Heart left ventricle (tissue), 16 donors: ENCODE results near the gene UGT1A5. TPM values are rescaled to one million over a fixed set of nuclear protein-coding genes. Genes with fewer than 3 reads are reported as not detected.
"Not testable (repeated sequence)": the region's sequence is repeated elsewhere in the genome, so short reads cannot be mapped to it uniquely, and the experiment has no call there.

Source experiments
- ATAC-seq, 4 donors: fragments of 200-7000 bp; cut with Tn5 transposase; one replicate each; pipeline ENCODE4 v1.9.1; 2020 to 2022; ENCODE audit warnings: moderate library complexity in 4 of 4, mild to moderate bottlenecking in 3 of 4, moderate number of reproducible peaks in 1 of 4
- DNase-seq, 5 donors: peaks; one replicate each; pipeline ENCODE4 v3.0.0-alpha.2; 2020
- H3K27ac ChIP-seq, 12 donors: fragments of 200-600 bp; sonication (generic) in 4 of 12; one replicate each; pipeline versions ENCODE4 v1.5.0 to v1.8.0; 2016 to 2022; ENCODE audit warnings: mild to moderate bottlenecking in 2 of 12
- H3K27me3 ChIP-seq, 9 donors: fragments of 200-600 bp; sonication (generic) in 2 of 9; one replicate each; pipeline versions ENCODE4 v1.5.1 to v1.8.0; 2016 to 2022; ENCODE audit warnings: mild to moderate bottlenecking in 3 of 9
- H3K36me3 ChIP-seq, 9 donors: fragments of 200-600 bp; sonication (generic) in 2 of 9; one replicate each; pipeline versions ENCODE4 v1.5.0 to v1.8.0; 2018 to 2022; ENCODE audit warnings: mild to moderate bottlenecking in 2 of 9
- H3K4me1 ChIP-seq, 12 donors: fragments of 200-600 bp; sonication (generic) in 4 of 12; one replicate each; pipeline versions ENCODE4 v1.5.0 to v1.8.0; 2016 to 2022; ENCODE audit warnings: mild to moderate bottlenecking in 3 of 12
- H3K4me3 ChIP-seq, 12 donors: fragments of 200-600 bp; sonication (generic) in 4 of 12; one replicate each; pipeline versions ENCODE4 v1.5.0 to v1.8.0; 2017 to 2022; ENCODE audit warnings: mild to moderate bottlenecking in 9 of 12, moderate library complexity in 4 of 12
- H3K9me3 ChIP-seq, 12 donors: fragments of 200-600 bp; sonication (generic) in 4 of 12; one replicate each; pipeline versions ENCODE4 v1.5.0 to v1.8.0; 2016 to 2022; ENCODE audit warnings: mild to moderate bottlenecking in 1 of 12
- POLR2A ChIP-seq, 2 donors: fragments of 450-650 bp; IDR thresholded peaks; one replicate each; pipeline ENCODE4 v1.6.1; 2017; ENCODE audit warnings: antibody characterized with exemption in 2 of 2, mild to moderate bottlenecking in 2 of 2, moderate library complexity in 2 of 2
- WGBS, 4 donors: extraction: QIAGEN DNeasy Blood & Tissue Kit in 2 of 4; methylation state at CpG; one replicate each; pipeline versions ENCODE4 v1.1.5 to v1.1.7; 2013 to 2018; 5-methylcytosine and 5-hydroxymethylcytosine counted together
- intact Hi-C, 10 donors: fragments of 100-400 bp; cut with DNase I; formaldehyde crosslinking; loops; one replicate each; pipeline versions ENCODE4 v1.11.1 to v1.14.2; 2022
- polyA plus RNA-seq, 2 donors: library from polyadenylated mRNA; stranded (reverse); fragments of 200-250 nt; gene quantifications; one replicate each; pipeline ENCODE4 v1.2.3, GENCODE V29; 2013
- total RNA-seq, 9 donors: library from RNA; depleted of rRNA in 2 of 9; stranded (reverse); fragments of >200 nt in 2 of 9; fragmentation: NEBNext Ultra II Directional in 3 of 9; extraction: Animal tissue kit (Norgen Biotek cat#: 25700) in 3 of 9; gene quantifications; one replicate each; pipeline versions ENCODE4 v1.1.0 to v1.2.4, GENCODE V29; 2016 to 2023
- TF ChIP-seq, protein P1 (sequence below), 12 donors: fragments of 200-600 bp; sonication (generic) in 4 of 12; IDR thresholded peaks; one replicate each; pipeline versions ENCODE4 v1.5.0 to v1.8.0; 2018 to 2022; ENCODE audit warnings: antibody characterized with exemption in 12 of 12, mild to moderate bottlenecking in 5 of 12
- donor health status: ischemic (EF 13 %, LVEDD 7.1; RV severe dilation, severe dysfunction).
- donor health status: healthy with polysubstance abuse.
- donor health status: DM: no; HTN: yes; CAD: no.
- donor health status: DM: no; HTN: no; CAD: no.
- donor health status: ischemic (EF 25% LVEDD 6.9; RV normal size, moderate dysfunction).
- donor health status: ischemic (EF 25% LVEDD 5.7; RV mildly dilated, moderate dysfunction).
- donor health status: healthy.
- donor health status: DM: yes; HTN: yes; CAD: no.
- donor health status: ischemic (EF 35%, LVEDD 5.7; RV mildly dilated, moderate dysfunction).
- donor health status: nonischemic (EF 11% LVEDD 7.7; RV severe dilation, severe dysfunction).
- donor health status: DM: yes; HTN: yes; CAD: no.
- donor health status: PGD.
- donor health status: ischemic (EF 29% LVEDD 5.4; RV normal size, mild dysfunction).
- donor health status: nonischemic (EF 23%, LVEDD 6.1; RV moderate dilation, normal function).

UGT1A5 gene
- total and polyA plus RNA-seq, 11 donors, result not detected

- Histone ChIP-seq H3K4me1 (no peaks in the 10 kb centered on the region), H3K27ac (no peak overlapping the region), H3K4me3 (no peak overlapping the region), H3K9me3 (no peaks in the 10 kb centered on the region), H3K27me3 (peaks cover 0 to 14% (median 0%) of the 10 kb centered on the region in 9 donors), H3K36me3 (no peaks in the 10 kb centered on the region)
- ATAC-seq (no peak), DNase-seq (no peak)
- TF ChIP-seq, protein P1, sequence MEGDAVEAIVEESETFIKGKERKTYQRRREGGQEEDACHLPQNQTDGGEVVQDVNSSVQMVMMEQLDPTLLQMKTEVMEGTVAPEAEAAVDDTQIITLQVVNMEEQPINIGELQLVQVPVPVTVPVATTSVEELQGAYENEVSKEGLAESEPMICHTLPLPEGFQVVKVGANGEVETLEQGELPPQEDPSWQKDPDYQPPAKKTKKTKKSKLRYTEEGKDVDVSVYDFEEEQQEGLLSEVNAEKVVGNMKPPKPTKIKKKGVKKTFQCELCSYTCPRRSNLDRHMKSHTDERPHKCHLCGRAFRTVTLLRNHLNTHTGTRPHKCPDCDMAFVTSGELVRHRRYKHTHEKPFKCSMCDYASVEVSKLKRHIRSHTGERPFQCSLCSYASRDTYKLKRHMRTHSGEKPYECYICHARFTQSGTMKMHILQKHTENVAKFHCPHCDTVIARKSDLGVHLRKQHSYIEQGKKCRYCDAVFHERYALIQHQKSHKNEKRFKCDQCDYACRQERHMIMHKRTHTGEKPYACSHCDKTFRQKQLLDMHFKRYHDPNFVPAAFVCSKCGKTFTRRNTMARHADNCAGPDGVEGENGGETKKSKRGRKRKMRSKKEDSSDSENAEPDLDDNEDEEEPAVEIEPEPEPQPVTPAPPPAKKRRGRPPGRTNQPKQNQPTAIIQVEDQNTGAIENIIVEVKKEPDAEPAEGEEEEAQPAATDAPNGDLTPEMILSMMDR (IDR thresholded peaks at IDR 0.05), result no peak
- no peak for TF ChIP-seq POLR2A (IDR thresholded peaks at IDR 0.05)
- 61 to 77% (median 68%) methylated on average over 2 of the region's 2 CpGs for WGBS, 4 donors
- intact Hi-C loops, result no loop called here
Observed at GRCh38 chr2:233740870-233741269, 28.2 kb downstream of the UGT1A5 start.

- Histone ChIP-seq H3K36me3 (no peaks in the 10 kb centered on the region), H3K27ac (no peak overlapping the region), H3K4me1 (no peaks in the 10 kb centered on the region), H3K27me3 (peaks cover 0 to 6% (median 0%) of the 10 kb centered on the region in 9 donors), H3K9me3 (no peaks in the 10 kb centered on the region), H3K4me3 (no peak overlapping the region)
- ATAC-seq, result no peak
- intact Hi-C loops, result no loop called here
- 89 to 91% (median 91%) methylated on average over 37 to 46 of the region's 46 CpGs for WGBS, 4 donors
- TF ChIP-seq, protein P1 (IDR thresholded peaks at IDR 0.05), result no peak
- TF ChIP-seq POLR2A (IDR thresholded peaks at IDR 0.05), result no peak
- no peak for DNase-seq
Observed at GRCh38 chr2:233743464-233744259, 31.0 kb downstream of the UGT1A5 start.

- no peaks in the 10 kb centered on the region for H3K4me1 ChIP-seq
- no peaks in the 10 kb centered on the region for H3K36me3 ChIP-seq
- H3K9me3 ChIP-seq, result no peaks in the 10 kb centered on the region
- H3K27me3 ChIP-seq, result peaks cover 0 to 6% (median 0%) of the 10 kb centered on the region in 9 donors
- WGBS, 4 donors, result 75 to 77% (median 77%) methylated on average over 5 of the region's 5 CpGs
- H3K4me3 ChIP-seq, result no peak overlapping the region
- intact Hi-C loops, result no loop called here
- TF ChIP-seq, protein P1 (IDR thresholded peaks at IDR 0.05), result no peak
- DNase-seq (no peak), ATAC-seq (no peak)
- H3K27ac ChIP-seq, result no peak overlapping the region
Observed at GRCh38 chr2:233745073-233745755, 32.5 kb downstream of the UGT1A5 start.

GRCh38 chr2:233745838-233746237, 33.1 kb downstream of the UGT1A5 start:
- ATAC-seq, H3K27me3 ChIP-seq, DNase-seq, H3K9me3 ChIP-seq, intact Hi-C loops, H3K27ac ChIP-seq, H3K4me3 ChIP-seq, H3K4me1 ChIP-seq, H3K36me3 ChIP-seq: not testable (repeated sequence)
- 57 to 70% (median 59%) methylated on average over 2 of the region's 2 CpGs for WGBS, 4 donors
